PC-3 (cell line): ENCODE measurements around the gene LUZP1.

Experiments
- EZH2 ChIP-seq: fragments of 300-600 bp; sonication (generic); IDR thresholded peaks from one replicate; pipeline ENCODE4 v1.6.1; 2017; ENCODE audit warnings: antibody characterized with exemption, mild to moderate bottlenecking, low read length; ENCODE audit not compliant: unreplicated experiment
- TF ChIP-seq, protein P1 (sequence below): fragments of 300-600 bp; sonication (generic); conservative IDR thresholded peaks from 2 replicates; pipeline ENCODE4 v1.5.1; 2017; ENCODE audit warnings: antibody characterized with exemption, low read depth, mild to moderate bottlenecking, low read length

DNA sequence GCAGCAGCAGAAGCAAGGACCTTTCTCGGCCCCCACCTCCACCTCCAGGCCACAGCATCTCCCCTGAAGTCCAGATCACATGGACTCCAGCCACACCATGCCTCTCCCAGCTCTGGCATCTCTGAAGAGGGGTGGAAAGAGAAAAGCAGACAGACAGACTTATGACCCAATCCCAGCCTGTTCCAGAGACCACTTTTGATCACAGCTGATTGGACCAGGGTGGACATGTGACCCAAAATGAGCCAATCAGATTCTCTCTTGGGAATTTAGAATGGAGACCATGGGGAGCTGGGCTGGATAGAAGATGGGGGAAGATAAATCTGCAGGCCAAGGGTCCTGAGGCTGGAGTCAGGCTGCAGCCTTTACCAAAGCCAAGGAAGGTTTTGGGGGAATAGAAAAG, 32.2 kb upstream of the LUZP1 start:
- TF ChIP-seq, protein P1, sequence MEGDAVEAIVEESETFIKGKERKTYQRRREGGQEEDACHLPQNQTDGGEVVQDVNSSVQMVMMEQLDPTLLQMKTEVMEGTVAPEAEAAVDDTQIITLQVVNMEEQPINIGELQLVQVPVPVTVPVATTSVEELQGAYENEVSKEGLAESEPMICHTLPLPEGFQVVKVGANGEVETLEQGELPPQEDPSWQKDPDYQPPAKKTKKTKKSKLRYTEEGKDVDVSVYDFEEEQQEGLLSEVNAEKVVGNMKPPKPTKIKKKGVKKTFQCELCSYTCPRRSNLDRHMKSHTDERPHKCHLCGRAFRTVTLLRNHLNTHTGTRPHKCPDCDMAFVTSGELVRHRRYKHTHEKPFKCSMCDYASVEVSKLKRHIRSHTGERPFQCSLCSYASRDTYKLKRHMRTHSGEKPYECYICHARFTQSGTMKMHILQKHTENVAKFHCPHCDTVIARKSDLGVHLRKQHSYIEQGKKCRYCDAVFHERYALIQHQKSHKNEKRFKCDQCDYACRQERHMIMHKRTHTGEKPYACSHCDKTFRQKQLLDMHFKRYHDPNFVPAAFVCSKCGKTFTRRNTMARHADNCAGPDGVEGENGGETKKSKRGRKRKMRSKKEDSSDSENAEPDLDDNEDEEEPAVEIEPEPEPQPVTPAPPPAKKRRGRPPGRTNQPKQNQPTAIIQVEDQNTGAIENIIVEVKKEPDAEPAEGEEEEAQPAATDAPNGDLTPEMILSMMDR: no peak
- no peak for TF ChIP-seq EZH2
